SK-N-MC (cell line): ENCODE measurements around the gene SNCA.

Source experiments
- DNase-seq: peaks from one replicate; pipeline ENCODE4 v3.0.0-alpha.2; 2011; ENCODE audit warnings: low read depth, low spot score
- H3K27ac ChIP-seq: fragments of 200-600 bp; sonication (generic); 2 replicates; pipeline ENCODE4 v1.5.1; 2016; ENCODE audit warnings: mixed run types
- H3K36me3 ChIP-seq: fragments of 200-600 bp; sonication (generic); 2 replicates; pipeline ENCODE4 v1.6.1; 2017; ENCODE audit warnings: antibody characterized with exemption, low read length, mixed read lengths; ENCODE audit not compliant: insufficient read depth
- H3K4me3 ChIP-seq: fragments of 200-600 bp; sonication (generic); 2 replicates; pipeline ENCODE4 v1.5.1; 2016
- H3K9ac ChIP-seq: fragments of 200-600 bp; sonication (generic); 2 replicates; pipeline ENCODE4 v1.8.0; 2017; ENCODE audit warnings: mixed run types, mixed read lengths; ENCODE audit not compliant: insufficient read length
- H3K9me3 ChIP-seq: fragments of 200-600 bp; sonication (generic); 2 replicates; pipeline ENCODE4 v1.6.1; 2017; ENCODE audit warnings: low read depth, mild to moderate bottlenecking, antibody characterized with exemption, low read length, moderate library complexity, mixed read lengths
- EZH2 ChIP-seq: fragments of 200-600 bp; sonication (generic); IDR thresholded peaks from one replicate; pipeline ENCODE4 v1.6.1; 2017; ENCODE audit warnings: antibody characterized with exemption
- FOXP2 ChIP-seq: optimal IDR thresholded peaks from 2 replicates; pipeline ENCODE3; 2011; ENCODE audit warnings: mild to moderate bottlenecking, moderate library complexity; ENCODE audit not compliant: insufficient read depth; ENCODE audit errors: extremely low read length, control extremely low read depth
- POLR2AphosphoS5 ChIP-seq: IDR thresholded peaks from 2 replicates; pipeline ENCODE4 v1.6.1; 2012; ENCODE audit warnings: mild to moderate bottlenecking, low read depth, low read length, borderline replicate concordance

SNCA gene

DNA sequence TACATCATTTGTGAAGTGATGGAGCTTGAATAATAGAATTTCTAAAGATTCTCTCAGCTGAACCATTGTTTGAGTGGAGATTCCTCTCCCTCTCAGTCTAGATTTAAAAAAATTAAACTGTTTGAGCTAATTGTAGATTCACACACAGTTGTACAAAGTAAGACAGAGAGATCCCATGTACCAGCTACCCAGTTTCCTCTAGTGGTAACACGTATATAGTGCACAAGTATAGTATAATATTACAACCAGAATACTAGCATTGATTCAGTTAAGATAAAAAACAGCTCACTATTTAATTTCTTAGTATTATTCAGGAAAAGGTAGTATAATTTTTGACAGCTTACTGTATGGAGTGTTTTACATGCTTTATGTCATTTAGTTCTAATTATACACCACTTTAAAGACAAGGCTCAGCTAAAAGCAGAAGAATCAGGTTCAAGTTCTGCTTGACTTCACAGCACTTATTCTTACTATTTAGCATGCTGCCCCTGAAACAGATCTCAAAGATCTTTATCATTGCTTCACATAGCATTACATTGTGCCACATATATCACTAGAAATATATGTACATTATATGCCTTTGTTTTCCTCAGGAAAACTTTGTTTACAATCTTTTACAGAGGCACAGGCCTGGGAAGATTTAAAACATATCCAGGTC, 136.1 kb downstream of the SNCA start:
- Histone ChIP-seq H3K9me3 (no peaks in the 10 kb centered on the region), H3K4me3 (no peak overlapping the region), H3K9ac (no peak overlapping the region), H3K36me3 (no peaks in the 10 kb centered on the region), H3K27ac (no peak overlapping the region)
- TF ChIP-seq POLR2AphosphoS5 (no peak), EZH2 (no peak), FOXP2 (no peak)
- no peak for DNase-seq

DNA sequence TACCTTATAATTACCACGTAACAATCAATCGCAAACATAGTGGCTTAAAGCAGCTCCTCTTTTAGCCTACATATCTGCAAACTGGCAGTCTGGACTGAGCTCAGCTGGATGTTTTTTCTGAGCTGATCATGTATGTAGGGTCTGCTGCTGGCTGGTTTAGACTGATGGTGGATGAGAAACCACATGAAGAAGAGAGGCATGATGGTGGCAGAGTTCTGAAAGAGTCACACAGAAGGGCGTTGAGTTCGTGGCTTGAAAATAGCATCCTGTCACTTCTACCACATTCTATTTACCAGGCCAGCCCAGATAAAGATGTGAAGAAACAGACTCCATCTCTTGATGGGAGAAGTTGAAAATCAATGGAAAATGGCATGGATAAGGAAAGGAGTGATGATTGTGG, 151.3 kb downstream of the SNCA start:
- Histone ChIP-seq H3K9ac (no peak overlapping the region), H3K4me3 (no peak overlapping the region), H3K27ac (no peak overlapping the region), H3K9me3 (no peaks in the 10 kb centered on the region), H3K36me3 (no peaks in the 10 kb centered on the region)
- no peak for DNase-seq
- TF ChIP-seq EZH2 (no peak), FOXP2 (no peak), POLR2AphosphoS5 (no peak)

- Histone ChIP-seq H3K27ac (no peak overlapping the region), H3K9ac (no peak overlapping the region), H3K36me3 (no peaks in the 10 kb centered on the region), H3K9me3 (no peaks in the 10 kb centered on the region), H3K4me3 (no peak overlapping the region)
- no peak for DNase-seq
- TF ChIP-seq POLR2AphosphoS5: no peak
- no peak for TF ChIP-seq FOXP2
- TF ChIP-seq EZH2: no peak
Measured at GRCh38 chr4:89685277-89685676, 151.7 kb downstream of the SNCA start.

DNA sequence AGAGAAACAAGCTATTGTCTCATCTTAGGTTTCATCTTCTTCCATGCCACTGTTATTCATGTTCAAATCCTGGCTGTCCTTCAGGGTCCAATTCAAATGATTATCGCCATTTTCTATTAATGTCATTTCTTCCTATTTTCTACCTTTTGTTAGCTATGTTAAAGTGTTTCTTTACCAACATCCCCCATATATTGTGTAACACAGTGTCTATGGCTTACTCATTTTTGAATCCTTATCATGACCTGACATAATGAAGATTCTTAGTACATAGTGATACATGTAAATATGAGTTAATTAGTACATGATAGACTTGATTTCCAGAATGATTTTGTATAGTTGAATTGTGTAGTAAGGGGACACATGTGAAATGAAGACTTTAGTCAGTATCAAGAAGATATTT, 152.4 kb downstream of the SNCA start:
- TF ChIP-seq FOXP2: no peak
- TF ChIP-seq EZH2: no peak
- no peak for TF ChIP-seq POLR2AphosphoS5
- DNase-seq: no peak
- H3K4me3 ChIP-seq: no peak overlapping the region
- H3K9ac ChIP-seq: no peak overlapping the region
- H3K9me3 ChIP-seq: no peaks in the 10 kb centered on the region
- no peak overlapping the region for H3K27ac ChIP-seq
- no peaks in the 10 kb centered on the region for H3K36me3 ChIP-seq

DNA sequence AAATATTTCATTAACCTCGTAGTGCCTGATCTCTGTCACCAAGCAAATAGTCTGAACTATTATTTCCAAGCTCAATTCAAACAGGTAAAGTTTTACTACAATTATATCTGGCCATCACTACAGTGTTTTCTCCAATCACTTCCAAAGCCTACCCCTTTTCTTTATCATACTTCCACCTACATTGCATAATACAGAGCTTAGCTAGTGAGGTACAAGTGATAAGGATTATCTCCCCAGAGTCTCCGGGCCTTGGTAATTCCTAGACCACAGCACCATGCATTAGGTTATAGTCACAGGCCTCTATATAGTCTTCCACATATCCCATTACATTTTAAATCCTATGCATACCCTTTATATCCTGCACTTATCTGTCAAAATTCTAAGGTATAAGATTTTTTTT, 154.2 kb downstream of the SNCA start:
- Histone ChIP-seq H3K27ac (no peak overlapping the region), H3K9me3 (no peaks in the 10 kb centered on the region), H3K4me3 (no peak overlapping the region), H3K9ac (no peak overlapping the region), H3K36me3 (no peaks in the 10 kb centered on the region)
- TF ChIP-seq EZH2 (no peak), FOXP2 (no peak), POLR2AphosphoS5 (no peak)
- DNase-seq: no peak

DNA sequence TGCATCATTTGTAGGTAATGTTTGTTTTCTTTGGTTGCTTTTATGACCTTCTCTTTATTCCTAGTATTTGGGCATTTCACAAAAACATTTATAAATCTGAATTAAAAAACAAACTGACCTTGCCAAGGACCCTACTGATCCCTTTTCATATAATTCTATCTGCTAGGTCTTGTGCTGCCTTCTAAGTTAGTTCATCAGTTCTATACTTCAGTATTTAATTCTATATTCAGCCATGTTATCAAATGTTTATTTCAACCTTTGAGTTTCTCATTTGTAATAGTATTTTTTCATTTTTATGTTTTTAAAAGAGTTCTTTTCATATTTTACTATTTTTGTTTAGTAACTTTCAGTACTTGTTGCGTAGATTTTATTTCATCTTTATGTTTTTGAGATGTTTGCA, 155.3 kb downstream of the SNCA start:
- no peak for TF ChIP-seq POLR2AphosphoS5
- TF ChIP-seq FOXP2: no peak
- TF ChIP-seq EZH2: no peak
- Histone ChIP-seq H3K27ac (no peak overlapping the region), H3K9ac (no peak overlapping the region), H3K4me3 (no peak overlapping the region), H3K36me3 (no peaks in the 10 kb centered on the region), H3K9me3 (no peaks in the 10 kb centered on the region)
- DNase-seq: no peak

GRCh38 chr4:89681219-89681618, 155.7 kb downstream of the SNCA start:
- Histone ChIP-seq H3K4me3 (no peak overlapping the region), H3K27ac (no peak overlapping the region)

GRCh38 chr4:89674876-89675459, 162.0 kb downstream of the SNCA start:
- no peak for DNase-seq
- TF ChIP-seq FOXP2 (no peak), POLR2AphosphoS5 (no peak), EZH2 (no peak)

More at GRCh38 chr4:89681219-89681618, 155.7 kb downstream of the SNCA start:
- no peak for DNase-seq
- TF ChIP-seq POLR2AphosphoS5 (no peak), EZH2 (no peak), FOXP2 (no peak)
- Histone ChIP-seq H3K9ac (no peak overlapping the region), H3K36me3 (no peaks in the 10 kb centered on the region), H3K9me3 (no peaks in the 10 kb centered on the region)

More at GRCh38 chr4:89674876-89675459, 162.0 kb downstream of the SNCA start:
- Histone ChIP-seq H3K9me3 (no peaks in the 10 kb centered on the region), H3K36me3 (no peaks in the 10 kb centered on the region), H3K9ac (no peak overlapping the region), H3K4me3 (no peak overlapping the region), H3K27ac (no peak overlapping the region)
